CD4-positive, alpha-beta T cell (primary cell): ENCODE data around the gene GRIA2. TPM values are rescaled to one million over a fixed set of nuclear protein-coding genes. Genes with fewer than 3 reads are reported as not detected.

Source experiments
- ATAC-seq: fragments of 200-7000 bp; cut with Tn5 transposase; one replicate; pipeline ENCODE4 v1.10.0; 2022; ENCODE audit warnings: mild to moderate bottlenecking; ENCODE audit not compliant: poor library complexity
- CTCF ChIA-PET: fragments of 350-600 bp; sonication (Branson Sonifier 250); formaldehyde crosslinking; loops from one replicate; lab custom pipeline; 2021; ENCODE audit warnings: antibody characterized with exemption, inconsistent platforms; lab: Charles Lee
- POLR2A ChIA-PET: fragments of 350-600 bp; sonication (Branson Sonifier 250); formaldehyde crosslinking; loops from one replicate; lab custom pipeline; 2021; ENCODE audit warnings: antibody characterized with exemption, inconsistent platforms; lab: Charles Lee
- DNase-seq, 14 experiments: peaks; one replicate each; pipeline ENCODE4 v3.0.0-alpha.2; 2013 to 2020; ENCODE audit warnings: mixed read lengths in 2 of 14
- H3K27ac ChIP-seq, 2 donors: one replicate each; pipeline versions ENCODE4 v1.5.1 to v1.7.0; 2013; ENCODE audit warnings: low read length in 2 of 2, low read depth in 1 of 2, mild to moderate bottlenecking in 1 of 2
- H3K27me3 ChIP-seq, 2 experiments: 1 replicate in 1 of 2; 2 replicates in 1 of 2; pipeline versions ENCODE4 v1.6.1 to v1.7.0; 2013; ENCODE audit warnings: low read length in 2 of 2, control low read depth in 1 of 2, mild to moderate bottlenecking in 1 of 2, moderate library complexity in 1 of 2; ENCODE audit not compliant: insufficient read depth in 2 of 2, control insufficient read depth in 1 of 2
- H3K36me3 ChIP-seq: one replicate; pipeline ENCODE4 v1.6.1; 2013; ENCODE audit warnings: low read length, control low read depth; ENCODE audit not compliant: insufficient read depth
- H3K4me1 ChIP-seq: one replicate; pipeline ENCODE4 v1.6.1; 2013; ENCODE audit warnings: low read length, control low read depth; ENCODE audit not compliant: insufficient read depth
- H3K4me3 ChIP-seq: one replicate; pipeline ENCODE4 v1.5.1; 2013; ENCODE audit warnings: mild to moderate bottlenecking, low read length, moderate library complexity
- H3K9me3 ChIP-seq, 2 experiments: 1 replicate in 1 of 2; 2 replicates in 1 of 2; pipeline versions ENCODE4 v1.6.1 to v1.7.0; 2013; ENCODE audit warnings: low read length in 2 of 2, mild to moderate bottlenecking in 2 of 2, control low read depth in 1 of 2, moderate library complexity in 1 of 2; ENCODE audit not compliant: control insufficient read depth in 1 of 2, insufficient read depth in 1 of 2
- H3K27ac Mint-ChIP-seq: one replicate; pipeline ENCODE4 v1.8.0; 2020; ENCODE audit warnings: mixed read lengths
- H3K27me3 Mint-ChIP-seq: one replicate; pipeline ENCODE4 v1.8.0; 2021; ENCODE audit warnings: mixed read lengths
- H3K36me3 Mint-ChIP-seq: one replicate; pipeline ENCODE4 v1.8.0; 2021; ENCODE audit warnings: low read depth, mixed read lengths
- H3K4me1 Mint-ChIP-seq: one replicate; pipeline ENCODE4 v1.8.0; 2021; ENCODE audit warnings: low read depth, mixed read lengths
- H3K4me3 Mint-ChIP-seq: one replicate; pipeline ENCODE4 v1.8.0; 2020; ENCODE audit warnings: mild to moderate bottlenecking, mixed read lengths
- H3K9me3 Mint-ChIP-seq: one replicate; pipeline ENCODE4 v1.8.0; 2020; ENCODE audit warnings: mixed read lengths
- CTCF ChIP-seq: fragments of 200-600 bp; IDR thresholded peaks from one replicate; pipeline ENCODE4 v1.8.0; 2022; ENCODE audit warnings: antibody characterized with exemption, mild to moderate bottlenecking
- intact Hi-C, 2 experiments: fragments of 100-400 bp; cut with DNase I in 1 of 2; cut with micrococcal nuclease in 1 of 2; formaldehyde crosslinking; loops; one replicate each; pipeline versions ENCODE4 v1.15.1 to v1.9.0; 2023 to 2025; cut with DNase I, micrococcal nuclease
- total RNA-seq, 174 experiments: library from RNA in 2 of 174; stranded (reverse) in 2 of 174; gene quantifications; one replicate each; pipeline ENCODE4 v1.2.3 and lab custom pipeline; 2021 to 2026

GRIA2 gene
- total RNA-seq, 2 experiments from 2014 or later = not detected

GRCh38 chr4:157223456-157223855, 2.9 kb downstream of the GRIA2 start:
- Histone ChIP-seq H3K4me1 (no peaks in the 10 kb centered on the region), H3K9me3 (peaks cover 0 to 27% of the 10 kb centered on the region in 2 experiments), H3K27ac (no peak overlapping the region), H3K4me3 (no peak overlapping the region), H3K27me3 (peaks cover 16 to 26% of the 10 kb centered on the region in 2 experiments), H3K36me3 (no peaks in the 10 kb centered on the region)
- H3K27me3 Mint-ChIP-seq = peaks cover 38% of the 10 kb centered on the region
- H3K4me3 Mint-ChIP-seq = no peak overlapping the region
- ATAC-seq = no peak
- no peaks in the 10 kb centered on the region for H3K4me1 Mint-ChIP-seq
- DNase-seq = no peak
- intact Hi-C loops = no loop called here
- H3K27ac Mint-ChIP-seq = no peak overlapping the region
- CTCF ChIA-PET = no interaction called here
- POLR2A ChIA-PET = no interaction called here
- no peak for TF ChIP-seq CTCF
- no peaks in the 10 kb centered on the region for H3K36me3 Mint-ChIP-seq
- peaks cover 11% of the 10 kb centered on the region for H3K9me3 Mint-ChIP-seq

- intact Hi-C loops = no loop called here
- no peak for DNase-seq
- Mint-ChIP-seq H3K9me3 (peaks cover 11% of the 10 kb centered on the region), H3K4me1 (no peaks in the 10 kb centered on the region), H3K27ac (no peak overlapping the region), H3K4me3 (no peak overlapping the region), H3K36me3 (no peaks in the 10 kb centered on the region), H3K27me3 (peaks cover 27% of the 10 kb centered on the region)
- no peak overlapping the region for H3K4me3 ChIP-seq
- peaks cover 0 to 25% of the 10 kb centered on the region in 2 experiments for H3K9me3 ChIP-seq
- ChIA-PET POLR2A (no interaction called here), CTCF (no interaction called here)
- no peak overlapping the region for H3K27ac ChIP-seq
- H3K4me1 ChIP-seq = no peaks in the 10 kb centered on the region
- no peaks in the 10 kb centered on the region for H3K36me3 ChIP-seq
- H3K27me3 ChIP-seq = peaks cover 16 to 26% of the 10 kb centered on the region in 2 experiments
- no peak for TF ChIP-seq CTCF
- ATAC-seq = no peak
Measured at GRCh38 chr4:157225096-157225495, 4.6 kb downstream of the GRIA2 start.

- no peak for ATAC-seq
- H3K27me3 Mint-ChIP-seq = peaks cover 20% of the 10 kb centered on the region
Measured at GRCh38 chr4:157226035-157226434, 5.5 kb downstream of the GRIA2 start.

More at GRCh38 chr4:157226035-157226434, 5.5 kb downstream of the GRIA2 start:
- H3K4me1 Mint-ChIP-seq = no peaks in the 10 kb centered on the region
- DNase-seq = no peak
- no peak overlapping the region for H3K27ac Mint-ChIP-seq
- POLR2A ChIA-PET = no interaction called here
- intact Hi-C loops = no loop called here
- Histone ChIP-seq H3K36me3 (no peaks in the 10 kb centered on the region), H3K4me3 (no peak overlapping the region), H3K9me3 (peaks cover 0 to 20% of the 10 kb centered on the region in 2 experiments), H3K4me1 (no peaks in the 10 kb centered on the region), H3K27ac (no peak overlapping the region), H3K27me3 (peaks cover 12 to 21% of the 10 kb centered on the region in 2 experiments)
- H3K36me3 Mint-ChIP-seq = no peaks in the 10 kb centered on the region
- no peak overlapping the region for H3K4me3 Mint-ChIP-seq
- H3K9me3 Mint-ChIP-seq = peaks cover 11% of the 10 kb centered on the region
- no peak for TF ChIP-seq CTCF
- CTCF ChIA-PET = no interaction called here
